ENCODE results near the gene POC1A. TPM values are rescaled to one million over a fixed set of nuclear protein-coding genes. Genes with fewer than 3 reads are reported as not detected.
A peak's percentile ranks its signal among the peaks of the same experiment; 100 is the strongest.

Gene POC1A
- total and polyA plus RNA-seq, 2 of the 8 experiments (the other 6 are each of a cell fraction or from before 2014, with no cell fraction given) = 35.7 to 39.2 TPM

DNA sequence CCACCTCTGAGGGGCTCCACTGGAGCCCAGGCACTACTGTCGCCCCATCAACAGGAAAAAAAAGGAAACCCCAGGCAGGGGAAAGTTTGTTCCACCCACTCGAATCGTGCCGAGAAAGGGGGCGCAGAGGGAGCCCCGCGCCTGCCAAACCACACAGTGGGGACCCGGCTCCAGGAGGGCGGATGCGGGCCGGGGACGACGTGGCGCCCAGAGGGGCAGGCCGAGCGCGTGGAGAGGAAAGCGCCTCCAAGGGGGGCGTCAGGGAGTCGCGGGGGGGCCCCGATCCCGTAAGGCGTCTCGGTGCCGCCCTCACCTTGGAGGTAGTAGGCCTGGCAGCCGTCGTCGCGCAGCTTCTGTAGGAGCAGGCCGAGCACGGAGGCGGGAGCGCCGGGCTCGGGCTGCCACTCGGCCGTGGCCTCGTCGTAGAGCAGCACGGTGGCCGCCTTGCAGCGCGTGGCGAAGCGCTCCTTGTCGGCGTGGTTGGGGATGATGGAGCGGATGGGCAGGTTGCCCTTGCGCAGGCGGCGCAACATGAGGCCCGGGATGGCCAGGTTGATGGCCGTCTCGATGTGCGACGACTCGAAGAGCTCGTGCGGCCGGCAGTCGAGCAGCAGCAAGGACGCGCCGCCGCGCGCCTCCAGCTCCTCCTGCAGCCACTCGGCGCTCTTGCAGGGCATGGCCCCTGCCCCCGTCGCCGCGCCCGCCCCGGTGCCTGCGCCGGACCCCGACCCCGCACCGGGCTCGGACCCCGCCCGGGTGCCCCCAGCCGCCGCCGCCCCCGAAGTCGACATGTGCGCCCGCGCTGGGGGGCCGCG lies 98.5 kb downstream of the POC1A start (continued):
- 0 out of 4 replicates have a peak, but pooled peaks of 1 of the 2 experiments have one; percentile 32 for TF ChIP-seq HDAC2 (IDR thresholded peaks at IDR 0.05; ENCODE audit: borderline replicate concordance in 1 of 2, low read depth in 2 of 2, low read length in 2 of 2)

Measured in H1 (cell line).